Osteoblast (primary cell): ENCODE measurements around the gene INTS3. TPM values are rescaled to one million over a fixed set of nuclear protein-coding genes. Genes with fewer than 3 reads are reported as not detected.

ENCODE experiments used
- DNase-seq: peaks from one replicate; pipeline ENCODE4 v3.0.0; 2011; ENCODE audit warnings: low spot score, mixed read lengths; ENCODE audit not compliant: insufficient read length; ENCODE audit errors: missing footprints
- H2AFZ ChIP-seq: 2 replicates; pipeline ENCODE4 v1.6.0; 2011; ENCODE audit warnings: mild to moderate bottlenecking, low read length
- H3K27ac ChIP-seq: 2 replicates; pipeline ENCODE4 v1.5.1; 2011; ENCODE audit warnings: mild to moderate bottlenecking, low read depth, low read length, moderate library complexity
- H3K27me3 ChIP-seq: 2 replicates; pipeline ENCODE4 v1.6.0; 2012; ENCODE audit warnings: mild to moderate bottlenecking, control low read depth, inconsistent platforms, low read length, moderate library complexity; ENCODE audit not compliant: insufficient read depth
- H3K36me3 ChIP-seq: 2 replicates; pipeline ENCODE4 v1.5.1; 2011; ENCODE audit warnings: mild to moderate bottlenecking, low read length, control low read depth, moderate library complexity; ENCODE audit not compliant: insufficient read depth
- H3K4me1 ChIP-seq: 2 replicates; pipeline ENCODE4 v1.5.1; 2011; ENCODE audit warnings: mild to moderate bottlenecking, low read length, control low read depth, moderate library complexity; ENCODE audit not compliant: insufficient read depth
- H3K4me2 ChIP-seq: 2 replicates; pipeline ENCODE4 v1.6.0; 2011; ENCODE audit warnings: mild to moderate bottlenecking, low read length; ENCODE audit not compliant: insufficient read depth
- H3K4me3 ChIP-seq: fragments of 200-600 bp; sonication (generic); 3 replicates; pipeline ENCODE4 v1.5.1; 2012; ENCODE audit warnings: mild to moderate bottlenecking, low read length, inconsistent platforms; ENCODE audit not compliant: insufficient read depth
- H3K79me2 ChIP-seq: 2 replicates; pipeline ENCODE4 v1.6.0; 2012; ENCODE audit warnings: mild to moderate bottlenecking, low read length, control low read depth, inconsistent platforms; ENCODE audit not compliant: insufficient read depth
- H3K9me3 ChIP-seq: 2 replicates; pipeline ENCODE4 v1.5.1; 2011; ENCODE audit warnings: low read depth, low read length, control low read depth
- H4K20me1 ChIP-seq: 2 replicates; pipeline ENCODE4 v1.6.0; 2012; ENCODE audit warnings: mild to moderate bottlenecking, low read length, control low read depth; ENCODE audit not compliant: insufficient read depth
- total RNA-seq: library from RNA; depleted of rRNA; stranded (reverse); fragments of >200 nt; gene quantifications from 2 replicates; pipeline ENCODE4 v1.2.3, GENCODE V29; 2012
- TF ChIP-seq, protein P1 (sequence below): IDR thresholded peaks from 2 replicates; pipeline ENCODE4 v1.5.1; 2011; ENCODE audit warnings: mild to moderate bottlenecking, low read depth, low read length, moderate library complexity; ENCODE audit errors: extremely low read depth

INTS3 gene
- total RNA-seq, 1 donor, result 42.7 TPM

DNA sequence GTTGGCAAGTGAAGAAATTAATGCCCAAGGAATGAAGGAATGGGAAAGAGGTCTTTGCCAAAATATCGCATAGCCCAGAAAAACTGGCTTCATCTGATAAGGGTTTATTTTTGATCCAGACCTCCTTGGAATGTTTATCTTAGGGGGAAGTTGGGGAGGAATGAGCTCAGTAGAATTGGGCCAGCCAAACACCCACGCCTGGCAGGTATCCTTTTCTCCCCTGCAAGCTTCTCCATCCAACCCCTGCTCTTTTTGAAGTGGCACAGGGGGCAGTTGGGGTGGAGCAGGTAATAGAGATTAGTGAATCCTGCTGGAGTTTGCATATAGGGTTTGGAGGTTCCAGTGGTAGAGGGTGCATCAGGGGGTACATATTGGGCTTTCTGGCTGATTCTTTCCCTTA, 21.1 kb downstream of the INTS3 start:
- no peaks in the 10 kb centered on the region for H3K79me2 ChIP-seq
- DNase-seq, result no peak
- H3K4me2 ChIP-seq, result no peak overlapping the region
- H4K20me1 ChIP-seq, result no peaks in the 10 kb centered on the region
- TF ChIP-seq, protein P1, sequence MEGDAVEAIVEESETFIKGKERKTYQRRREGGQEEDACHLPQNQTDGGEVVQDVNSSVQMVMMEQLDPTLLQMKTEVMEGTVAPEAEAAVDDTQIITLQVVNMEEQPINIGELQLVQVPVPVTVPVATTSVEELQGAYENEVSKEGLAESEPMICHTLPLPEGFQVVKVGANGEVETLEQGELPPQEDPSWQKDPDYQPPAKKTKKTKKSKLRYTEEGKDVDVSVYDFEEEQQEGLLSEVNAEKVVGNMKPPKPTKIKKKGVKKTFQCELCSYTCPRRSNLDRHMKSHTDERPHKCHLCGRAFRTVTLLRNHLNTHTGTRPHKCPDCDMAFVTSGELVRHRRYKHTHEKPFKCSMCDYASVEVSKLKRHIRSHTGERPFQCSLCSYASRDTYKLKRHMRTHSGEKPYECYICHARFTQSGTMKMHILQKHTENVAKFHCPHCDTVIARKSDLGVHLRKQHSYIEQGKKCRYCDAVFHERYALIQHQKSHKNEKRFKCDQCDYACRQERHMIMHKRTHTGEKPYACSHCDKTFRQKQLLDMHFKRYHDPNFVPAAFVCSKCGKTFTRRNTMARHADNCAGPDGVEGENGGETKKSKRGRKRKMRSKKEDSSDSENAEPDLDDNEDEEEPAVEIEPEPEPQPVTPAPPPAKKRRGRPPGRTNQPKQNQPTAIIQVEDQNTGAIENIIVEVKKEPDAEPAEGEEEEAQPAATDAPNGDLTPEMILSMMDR, result no peak
- no peaks in the 10 kb centered on the region for H3K9me3 ChIP-seq
- H3K27ac ChIP-seq, result no peak overlapping the region
- peaks cover 59% of the 10 kb centered on the region for H3K36me3 ChIP-seq
- H3K27me3 ChIP-seq, result no peaks in the 10 kb centered on the region
- peaks cover 21% of the 10 kb centered on the region for H3K4me1 ChIP-seq
- no peak overlapping the region for H3K4me3 ChIP-seq
- no peak overlapping the region for H2AFZ ChIP-seq

GRCh38 chr1:153749408-153750005, 21.7 kb downstream of the INTS3 start:
- Histone ChIP-seq H3K9me3 (no peaks in the 10 kb centered on the region), H3K27me3 (no peaks in the 10 kb centered on the region), H2AFZ (no peak overlapping the region), H3K4me1 (peaks cover 21% of the 10 kb centered on the region), H4K20me1 (no peaks in the 10 kb centered on the region), H3K27ac (no peak overlapping the region), H3K79me2 (no peaks in the 10 kb centered on the region), H3K4me3 (no peak overlapping the region), H3K36me3 (peaks cover 59% of the 10 kb centered on the region), H3K4me2 (no peak overlapping the region)
- TF ChIP-seq, protein P1, result peak; percentile 95
- peak; percentile 93 for DNase-seq

DNA sequence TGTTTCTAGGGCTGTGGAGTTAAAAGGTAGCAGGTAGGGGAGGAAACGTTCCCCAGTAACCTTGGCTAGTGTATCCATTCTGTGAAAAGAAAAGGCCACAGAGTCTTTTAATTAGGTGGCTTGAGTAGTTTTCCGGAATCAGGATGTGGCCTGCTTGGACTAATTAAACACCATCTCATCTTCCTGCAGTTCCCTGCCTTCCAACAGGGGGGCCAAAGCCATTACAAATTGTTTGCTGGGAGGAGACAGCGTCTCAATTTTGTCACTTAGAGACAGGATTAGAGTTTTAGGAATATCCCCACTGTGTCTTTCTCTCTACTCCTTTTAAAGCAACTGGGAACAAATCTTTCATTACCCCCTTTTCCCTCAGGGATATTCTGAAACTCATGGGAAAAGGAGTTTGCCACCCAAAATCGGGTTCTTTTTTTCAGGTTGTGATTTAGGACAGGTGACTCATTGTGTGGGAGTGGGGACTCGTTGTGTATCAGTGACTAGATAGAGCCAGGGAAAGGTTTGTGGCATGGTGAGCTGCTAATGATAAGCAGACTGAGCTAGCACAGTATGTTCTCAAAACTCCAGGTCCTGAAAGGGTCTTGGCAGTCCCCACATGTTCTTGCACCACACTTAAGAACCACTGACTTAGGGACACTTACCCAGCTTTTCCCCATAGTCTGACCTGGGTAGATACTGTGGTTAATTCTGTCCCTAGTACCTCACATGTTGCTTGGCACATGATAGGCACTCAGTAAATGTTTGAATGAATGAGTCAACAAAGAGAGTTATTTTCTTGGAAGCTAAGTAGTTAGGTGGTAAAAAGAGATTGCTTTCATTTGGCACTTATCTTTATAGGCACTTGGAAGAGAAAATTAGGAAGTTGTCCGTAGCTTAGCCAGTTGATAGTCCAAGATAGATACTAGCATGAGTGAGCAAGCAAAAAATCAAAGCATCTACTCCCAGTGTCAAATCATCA, 22.5 kb downstream of the INTS3 start:
- H4K20me1 ChIP-seq, result no peaks in the 10 kb centered on the region
- TF ChIP-seq, protein P1, result no peak
- no peak overlapping the region for H2AFZ ChIP-seq
- no peaks in the 10 kb centered on the region for H3K27me3 ChIP-seq
- H3K79me2 ChIP-seq, result no peaks in the 10 kb centered on the region
- H3K4me1 ChIP-seq, result peaks cover 21% of the 10 kb centered on the region
- H3K9me3 ChIP-seq, result no peaks in the 10 kb centered on the region
- H3K4me3 ChIP-seq, result no peak overlapping the region
- H3K27ac ChIP-seq, result no peak overlapping the region
- no peak for DNase-seq
- H3K36me3 ChIP-seq, result peaks cover 60% of the 10 kb centered on the region
- no peak overlapping the region for H3K4me2 ChIP-seq

DNA sequence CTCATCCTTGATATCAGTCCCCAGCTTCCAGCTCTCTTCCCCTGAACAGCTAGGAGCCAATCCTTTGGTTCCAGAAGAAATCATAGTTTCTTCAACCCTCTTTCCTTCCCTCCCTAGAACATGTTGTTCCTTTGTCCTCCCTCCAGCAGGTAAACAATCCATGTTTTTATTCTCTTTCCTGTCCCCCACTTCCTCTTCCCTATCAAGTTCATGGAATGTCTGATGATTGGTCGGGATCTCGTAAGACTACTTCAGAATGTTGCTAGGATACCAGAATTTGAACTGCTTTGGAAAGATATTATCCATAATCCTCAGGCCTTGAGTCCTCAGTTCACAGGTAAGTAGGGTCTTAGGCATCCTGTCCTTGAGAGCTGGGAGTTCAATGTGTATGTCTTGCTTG, 24.2 kb downstream of the INTS3 start:
- peaks cover 56% of the 10 kb centered on the region for H3K36me3 ChIP-seq
- peak; percentile 15 for DNase-seq
- H3K27ac ChIP-seq, result peak overlapping the region; percentile 54
- H4K20me1 ChIP-seq, result no peaks in the 10 kb centered on the region
- no peaks in the 10 kb centered on the region for H3K9me3 ChIP-seq
- TF ChIP-seq, protein P1, result no peak
- H2AFZ ChIP-seq, result no peak overlapping the region
- H3K27me3 ChIP-seq, result no peaks in the 10 kb centered on the region
- H3K79me2 ChIP-seq, result no peaks in the 10 kb centered on the region
- H3K4me1 ChIP-seq, result peaks cover 21% of the 10 kb centered on the region
- H3K4me2 ChIP-seq, result no peak overlapping the region
- H3K4me3 ChIP-seq, result no peak overlapping the region
